OCI-LY1 (cell line): ENCODE results near the gene LANCL3.

Experiments
- CTCF ChIP-seq: fragments of 200-600 bp; sonication (generic), shearing (Covaris generic); IDR thresholded peaks from 2 replicates; pipeline ENCODE4 v1.5.1; 2017; ENCODE audit warnings: mild to moderate bottlenecking, antibody characterized with exemption, low read length, moderate library complexity, mixed read lengths
- EZH2 ChIP-seq: fragments of 200-600 bp; sonication (generic), shearing (Covaris generic); IDR thresholded peaks from 2 replicates; pipeline ENCODE4 v1.8.0; 2017; ENCODE audit warnings: borderline replicate concordance, mixed run types, mild to moderate bottlenecking, antibody characterized with exemption, low read length, moderate library complexity, mixed read lengths

- TF ChIP-seq CTCF (no peak), EZH2 (no peak)
Observed at GRCh38 chrX:37692918-37693317, 121.5 kb downstream of the LANCL3 start.
